MM.1S (cell line): Measurements from ENCODE around the gene ETV5.

Experiments
- DNase-seq: peaks from one replicate; pipeline ENCODE4 v3.0.0-alpha.2; 2015
- H2AFZ ChIP-seq: fragments of 300-600 bp; sonication (generic); 2 replicates; pipeline ENCODE4 v1.6.0; 2016; ENCODE audit warnings: antibody characterized with exemption, low read length
- H3F3A ChIP-seq: fragments of 300-600 bp; sonication (generic); 2 replicates; pipeline ENCODE4 v1.6.1; 2016; ENCODE audit warnings: mild to moderate bottlenecking, antibody characterized with exemption, low read length, moderate library complexity, mixed read lengths; ENCODE audit not compliant: insufficient read depth
- H3K27ac ChIP-seq: fragments of 300-600 bp; sonication (generic); 2 replicates; pipeline ENCODE4 v1.5.1; 2016; ENCODE audit warnings: mild to moderate bottlenecking, low read length
- H3K27me3 ChIP-seq: fragments of 300-600 bp; sonication (generic); replicated peaks from 2 replicates; pipeline ENCODE4 v1.6.0; 2016; ENCODE audit warnings: low read length; ENCODE audit not compliant: insufficient read depth
- H3K36me3 ChIP-seq: fragments of 300-600 bp; sonication (generic); replicated peaks from 2 replicates; pipeline ENCODE4 v1.6.1; 2016; ENCODE audit warnings: mild to moderate bottlenecking, low read length, mixed read lengths; ENCODE audit not compliant: insufficient read depth
- H3K4me1 ChIP-seq: fragments of 300-600 bp; sonication (generic); 2 replicates; pipeline ENCODE4 v1.6.1; 2016; ENCODE audit warnings: low read length, mixed read lengths
- H3K4me2 ChIP-seq: fragments of 300-600 bp; sonication (generic); 2 replicates; pipeline ENCODE4 v1.6.0; 2016; ENCODE audit warnings: low read depth, low read length
- H3K4me3 ChIP-seq: fragments of 300-600 bp; sonication (generic); 2 replicates; pipeline ENCODE4 v1.5.1; 2016; ENCODE audit warnings: low read length, mixed read lengths
- H3K79me2 ChIP-seq: fragments of 300-600 bp; sonication (generic); 2 replicates; pipeline ENCODE4 v1.6.1; 2016; ENCODE audit warnings: mixed run types, low read length, mixed read lengths
- H3K9ac ChIP-seq: fragments of 300-600 bp; sonication (generic); 2 replicates; pipeline ENCODE4 v1.6.1; 2016; ENCODE audit warnings: low read length, mixed read lengths
- H3K9me2 ChIP-seq: fragments of 300-600 bp; sonication (generic); replicated peaks from 2 replicates; pipeline ENCODE4 v1.6.1; 2016; ENCODE audit warnings: mild to moderate bottlenecking, low read length, mixed read lengths; ENCODE audit not compliant: insufficient read depth
- H3K9me3 ChIP-seq: fragments of 300-600 bp; sonication (generic); replicated peaks from 2 replicates; pipeline ENCODE4 v1.6.1; 2016; ENCODE audit warnings: mild to moderate bottlenecking, low read length, mixed read lengths; ENCODE audit not compliant: insufficient read depth
- H4K20me1 ChIP-seq: fragments of 300-600 bp; sonication (generic); 2 replicates; pipeline ENCODE4 v1.6.1; 2016; ENCODE audit warnings: mild to moderate bottlenecking, low read length, moderate library complexity, mixed read lengths; ENCODE audit not compliant: insufficient read depth
- EZH2 ChIP-seq: fragments of 300-600 bp; sonication (generic); optimal IDR thresholded peaks from 2 replicates; pipeline ENCODE3; 2017; ENCODE audit warnings: low read depth, mild to moderate bottlenecking, antibody characterized with exemption, low read length, mixed read lengths
- EZH2phosphoT487 ChIP-seq: fragments of 300-600 bp; sonication (generic); IDR thresholded peaks from 2 replicates; pipeline ENCODE4 v1.6.1; 2018; ENCODE audit warnings: antibody characterized with exemption, low read length
- TF ChIP-seq, protein P1 (sequence below): fragments of 300-600 bp; sonication (generic); IDR thresholded peaks from 2 replicates; pipeline ENCODE4 v1.5.1; 2016; ENCODE audit warnings: antibody characterized with exemption, low read length, mixed read lengths

ETV5 gene

DNA sequence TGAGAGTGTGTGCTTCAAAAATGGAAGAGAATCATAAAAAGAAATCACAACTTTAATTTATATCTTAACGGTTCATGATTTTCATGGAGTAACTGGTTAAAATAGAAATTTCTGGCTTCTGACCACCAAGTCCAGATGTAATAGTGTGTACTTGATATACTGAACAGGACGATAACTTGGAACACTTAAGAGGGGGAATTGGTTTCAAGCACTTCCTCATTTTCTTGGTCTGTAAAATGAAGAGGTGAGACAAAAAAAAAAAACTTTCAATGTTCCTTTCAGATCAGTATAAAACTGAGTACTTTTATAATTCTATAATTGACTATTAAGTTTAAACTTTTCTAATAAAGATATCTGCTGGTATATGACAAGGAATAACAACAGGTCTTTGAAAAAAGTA lies 107.0 kb downstream of the ETV5 start:
- Histone ChIP-seq H3K9me3 (no peaks in the 10 kb centered on the region), H3K36me3 (no peaks in the 10 kb centered on the region), H3K4me2 (no peak overlapping the region), H3K4me1 (no peaks in the 10 kb centered on the region), H3K9me2 (no peaks in the 10 kb centered on the region), H3K27me3 (no peaks in the 10 kb centered on the region), H3K4me3 (no peak overlapping the region), H3F3A (no peaks in the 10 kb centered on the region), H3K9ac (no peak overlapping the region), H2AFZ (no peak overlapping the region), H4K20me1 (no peaks in the 10 kb centered on the region), H3K79me2 (no peaks in the 10 kb centered on the region), H3K27ac (no peak overlapping the region)
- DNase-seq = no peak
- TF ChIP-seq, protein P1, sequence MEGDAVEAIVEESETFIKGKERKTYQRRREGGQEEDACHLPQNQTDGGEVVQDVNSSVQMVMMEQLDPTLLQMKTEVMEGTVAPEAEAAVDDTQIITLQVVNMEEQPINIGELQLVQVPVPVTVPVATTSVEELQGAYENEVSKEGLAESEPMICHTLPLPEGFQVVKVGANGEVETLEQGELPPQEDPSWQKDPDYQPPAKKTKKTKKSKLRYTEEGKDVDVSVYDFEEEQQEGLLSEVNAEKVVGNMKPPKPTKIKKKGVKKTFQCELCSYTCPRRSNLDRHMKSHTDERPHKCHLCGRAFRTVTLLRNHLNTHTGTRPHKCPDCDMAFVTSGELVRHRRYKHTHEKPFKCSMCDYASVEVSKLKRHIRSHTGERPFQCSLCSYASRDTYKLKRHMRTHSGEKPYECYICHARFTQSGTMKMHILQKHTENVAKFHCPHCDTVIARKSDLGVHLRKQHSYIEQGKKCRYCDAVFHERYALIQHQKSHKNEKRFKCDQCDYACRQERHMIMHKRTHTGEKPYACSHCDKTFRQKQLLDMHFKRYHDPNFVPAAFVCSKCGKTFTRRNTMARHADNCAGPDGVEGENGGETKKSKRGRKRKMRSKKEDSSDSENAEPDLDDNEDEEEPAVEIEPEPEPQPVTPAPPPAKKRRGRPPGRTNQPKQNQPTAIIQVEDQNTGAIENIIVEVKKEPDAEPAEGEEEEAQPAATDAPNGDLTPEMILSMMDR = no peak
- TF ChIP-seq EZH2phosphoT487 (no peak), EZH2 (no peak)

GRCh38 chr3:185999221-185999620 lies 109.7 kb downstream of the ETV5 start:
- no peak overlapping the region for H3K4me3 ChIP-seq
- H3F3A ChIP-seq = no peaks in the 10 kb centered on the region
- H4K20me1 ChIP-seq = no peaks in the 10 kb centered on the region
- H3K9ac ChIP-seq = no peak overlapping the region
- TF ChIP-seq, protein P1 = no peak
- no peak for TF ChIP-seq EZH2
- TF ChIP-seq EZH2phosphoT487 = no peak
- no peak overlapping the region for H2AFZ ChIP-seq
- H3K36me3 ChIP-seq = no peaks in the 10 kb centered on the region
- DNase-seq = no peak
- no peaks in the 10 kb centered on the region for H3K4me1 ChIP-seq
- H3K4me2 ChIP-seq = no peak overlapping the region
- no peak overlapping the region for H3K27ac ChIP-seq
- no peaks in the 10 kb centered on the region for H3K79me2 ChIP-seq
- H3K27me3 ChIP-seq = no peaks in the 10 kb centered on the region
- no peaks in the 10 kb centered on the region for H3K9me2 ChIP-seq
- H3K9me3 ChIP-seq = no peaks in the 10 kb centered on the region

- no peak for DNase-seq
- H3K79me2 ChIP-seq = no peaks in the 10 kb centered on the region
- H3K9ac ChIP-seq = no peak overlapping the region
- no peak overlapping the region for H3K27ac ChIP-seq
- TF ChIP-seq EZH2phosphoT487 (no peak), EZH2 (no peak)
- TF ChIP-seq, protein P1 = no peak
- no peaks in the 10 kb centered on the region for H3K27me3 ChIP-seq
- no peak overlapping the region for H3K4me2 ChIP-seq
- no peaks in the 10 kb centered on the region for H3K36me3 ChIP-seq
- H3K4me1 ChIP-seq = no peaks in the 10 kb centered on the region
- no peak overlapping the region for H3K4me3 ChIP-seq
- H3K9me3 ChIP-seq = no peaks in the 10 kb centered on the region
- no peaks in the 10 kb centered on the region for H3K9me2 ChIP-seq
- no peaks in the 10 kb centered on the region for H3F3A ChIP-seq
- H2AFZ ChIP-seq = no peak overlapping the region
- H4K20me1 ChIP-seq = no peaks in the 10 kb centered on the region
These were observed 110.8 kb downstream of the ETV5 start for GRCh38 chr3:185998136-185998535.
